PC-9 (cell line): ENCODE results near the gene PROSER2. TPM values are rescaled to one million over a fixed set of nuclear protein-coding genes. Genes with fewer than 3 reads are reported as not detected.
A peak's percentile ranks its signal among the peaks of the same experiment; 100 is the strongest.

Experiments used
- BruUV-seq: library from RNA; stranded (reverse); fragments of 400-500 nt; replicated peaks from 2 replicates; lab custom pipeline; 2021; lab: Mats Ljungman, UMichigan
- CTCF ChIA-PET: fragments of 300-600 bp; sonication (Branson Sonifier 250); formaldehyde crosslinking; loops from one replicate; lab custom pipeline; 2022; ENCODE audit warnings: antibody characterized with exemption; lab: Charles Lee
- POLR2A ChIA-PET: fragments of 300-600 bp; sonication (Branson Sonifier 250); formaldehyde crosslinking; loops from one replicate; lab custom pipeline; 2022; ENCODE audit warnings: antibody characterized with exemption; ENCODE audit not compliant: unreplicated experiment; lab: Charles Lee
- DNase-seq, 2 experiments: peaks; one replicate each; pipeline versions ENCODE4 v3.0.0 to v3.0.0-alpha.2; 2015 to 2022; ENCODE audit warnings: mixed read lengths in 1 of 2
- H2AFZ ChIP-seq: fragments of 200-600 bp; sonication (generic); 2 replicates; pipeline ENCODE4 v1.8.1; 2017; ENCODE audit warnings: antibody characterized with exemption
- H3F3A ChIP-seq: fragments of 200-600 bp; sonication (generic); 2 replicates; pipeline ENCODE4 v1.8.1; 2017; ENCODE audit warnings: antibody characterized with exemption, mild to moderate bottlenecking, low read depth; ENCODE audit not compliant: insufficient read depth
- H3K27ac ChIP-seq: fragments of 200-600 bp; sonication (generic); 2 replicates; pipeline ENCODE4 v1.6.1; 2016; ENCODE audit warnings: mixed run types
- H3K27me3 ChIP-seq: fragments of 200-600 bp; sonication (generic); 2 replicates; pipeline ENCODE4 v1.6.1; 2016; ENCODE audit warnings: low read depth, mixed run types; ENCODE audit not compliant: insufficient read depth
- H3K36me3 ChIP-seq: fragments of 200-600 bp; sonication (generic); 2 replicates; pipeline ENCODE4 v1.6.1; 2016; ENCODE audit warnings: low read depth, mixed run types
- H3K4me1 ChIP-seq: fragments of 200-600 bp; sonication (generic); replicated peaks from 2 replicates; pipeline ENCODE4 v1.6.1; 2016; ENCODE audit warnings: mixed run types; ENCODE audit not compliant: insufficient read depth
- H3K4me2 ChIP-seq: fragments of 200-600 bp; sonication (generic); 2 replicates; pipeline ENCODE4 v1.6.1; 2017; ENCODE audit warnings: mixed run types
- H3K4me3 ChIP-seq: fragments of 200-600 bp; sonication (generic); 2 replicates; pipeline ENCODE4 v1.6.1; 2016; ENCODE audit warnings: mixed run types
- H3K79me2 ChIP-seq: fragments of 200-600 bp; sonication (generic); 2 replicates; pipeline ENCODE4 v1.6.1; 2017; ENCODE audit warnings: low read depth, mixed run types
- H3K9me2 ChIP-seq: fragments of 200-600 bp; sonication (generic); 2 replicates; pipeline ENCODE4 v1.8.1; 2017; ENCODE audit warnings: mild to moderate bottlenecking; ENCODE audit not compliant: insufficient read depth
- H3K9me3 ChIP-seq: fragments of 200-600 bp; sonication (generic); 2 replicates; pipeline ENCODE4 v1.8.1; 2016; ENCODE audit warnings: low read depth; ENCODE audit not compliant: insufficient read depth
- H4K20me1 ChIP-seq: fragments of 200-600 bp; sonication (generic); 2 replicates; pipeline ENCODE4 v1.8.1; 2017; ENCODE audit not compliant: insufficient read depth
- CTCF ChIP-seq: fragments of 200-600 bp; sonication (generic); conservative IDR thresholded peaks from 2 replicates; pipeline ENCODE4 v1.6.1; 2017; ENCODE audit warnings: mixed run types, antibody characterized with exemption, mild to moderate bottlenecking, moderate library complexity
- EZH2 ChIP-seq: fragments of 200-600 bp; sonication (generic); IDR thresholded peaks from 2 replicates; pipeline ENCODE4 v1.8.0; 2017; ENCODE audit warnings: antibody characterized with exemption, low read depth
- intact Hi-C: fragments of 100-400 bp; cut with micrococcal nuclease; formaldehyde crosslinking; loops from one replicate; pipeline ENCODE4 v1.10.0; 2022; ENCODE audit not compliant: unreplicated experiment
- total RNA-seq: library from RNA; stranded (reverse); gene quantifications from 2 replicates; pipeline ENCODE4 v1.2.3, GENCODE V29; 2021

PROSER2 gene
- total RNA-seq, 1 experiment from 2014 or later = 66.6 TPM

- 0 out of 2 replicates have a peak, but pooled peaks cover 6% of the 10 kb centered on the region for H3K36me3 ChIP-seq
- H3K9me2 ChIP-seq = no peaks in the 10 kb centered on the region
- H3K27ac ChIP-seq = peak overlapping the region; percentile 73
- BruUV-seq = no TSS peak
- DNase-seq = peak; percentile 32 to 60
- peaks cover 23% of the 10 kb centered on the region; the same call in 1 of the 2 replicates for H4K20me1 ChIP-seq
- peak overlapping the region; percentile 98 for H3K4me2 ChIP-seq
- H3K4me1 ChIP-seq = peaks cover 57% of the 10 kb centered on the region
- ChIA-PET CTCF (interaction anchor here (0.7 to 1.4 kb wide), 2 partner anchors 9 to 31 kb away, joined by 3 to 4 read pairs; no protein-coding TSS in a partner anchor), POLR2A (interaction anchor here (0.7 kb wide), 1 partner anchor 88 kb away, joined by 5 read pairs; no protein-coding TSS in a partner anchor)
- TF ChIP-seq CTCF (no peak), EZH2 (no peak)
- H3F3A ChIP-seq = peaks cover 21% of the 10 kb centered on the region
- intact Hi-C loops = loop anchor here (2.0 to 10.0 kb wide), 2 partner anchors 50 to 210 kb away; partner anchors contain the start of gene USP6NL
- no peaks in the 10 kb centered on the region for H3K9me3 ChIP-seq
- H3K79me2 ChIP-seq = peaks cover 70% of the 10 kb centered on the region
- peak overlapping the region; percentile 8; the same call in 1 of the 2 replicates for H2AFZ ChIP-seq
- peak overlapping the region; percentile 92 for H3K4me3 ChIP-seq
- H3K27me3 ChIP-seq = no peaks in the 10 kb centered on the region
These were observed 1.7 kb downstream of the PROSER2 start for GRCh38 chr10:11824825-11825224.

GRCh38 chr10:11825796-11826414 is 2.7 kb downstream of the PROSER2 start:
- Histone ChIP-seq H3K9me2 (no peaks in the 10 kb centered on the region), H3K36me3 (0 out of 2 replicates have a peak, but pooled peaks cover 6% of the 10 kb centered on the region), H4K20me1 (peaks cover 23% of the 10 kb centered on the region; the same call in 1 of the 2 replicates), H3K79me2 (peaks cover 81% of the 10 kb centered on the region), H3K4me3 (peak overlapping the region; percentile 92), H3K4me1 (peaks cover 60% of the 10 kb centered on the region), H3F3A (peaks cover 23% of the 10 kb centered on the region), H3K27ac (peak overlapping the region; percentile 73; the same call in 1 of the 2 replicates), H2AFZ (no peak overlapping the region), H3K27me3 (no peaks in the 10 kb centered on the region), H3K4me2 (peak overlapping the region; percentile 98), H3K9me3 (no peaks in the 10 kb centered on the region)
- no TSS peak for BruUV-seq
- intact Hi-C loops = loop anchor here (2.0 to 10.0 kb wide), 2 partner anchors 49 to 211 kb away; partner anchors contain the start of gene USP6NL
- POLR2A ChIA-PET = no interaction called here
- no peak for TF ChIP-seq EZH2
- no peak for DNase-seq
- CTCF ChIA-PET = interaction anchor here (1.4 kb wide), 1 partner anchor 32 kb away, joined by 4 read pairs; no protein-coding TSS in a partner anchor

GRCh38 chr10:11827006-11827405 is 3.9 kb downstream of the PROSER2 start:
- Histone ChIP-seq H3K9me3 (no peaks in the 10 kb centered on the region), H4K20me1 (peaks cover 23% of the 10 kb centered on the region; the same call in 1 of the 2 replicates), H3K9me2 (no peaks in the 10 kb centered on the region), H3K4me1 (peaks cover 60% of the 10 kb centered on the region), H3K79me2 (peaks cover 92% of the 10 kb centered on the region), H3K4me3 (peak overlapping the region; percentile 31; the same call in 1 of the 2 replicates), H3K36me3 (0 out of 2 replicates have a peak, but pooled peaks cover 6% of the 10 kb centered on the region), H3K27me3 (no peaks in the 10 kb centered on the region), H2AFZ (no peak overlapping the region), H3F3A (peaks cover 18% of the 10 kb centered on the region; the same call in 1 of the 2 replicates), H3K4me2 (peak overlapping the region; percentile 98), H3K27ac (no peak overlapping the region)
- no peak for DNase-seq
- CTCF ChIA-PET = interaction anchor here (0.7 kb wide), 1 partner anchor 16 kb away, joined by 12 read pairs; no protein-coding TSS in a partner anchor
- TF ChIP-seq EZH2 (no peak), CTCF (no peak)
- intact Hi-C loops = loop anchor here (10.0 kb wide), 1 partner anchor 212 kb away; the partner anchor contains the start of gene USP6NL
- POLR2A ChIA-PET = no interaction called here
- BruUV-seq = no TSS peak
